Panc1 (cell line): Measurements from ENCODE around the gene PRUNE2. TPM values are rescaled to one million over a fixed set of nuclear protein-coding genes. Genes with fewer than 3 reads are reported as not detected.

ENCODE experiments used
- ATAC-seq: fragments of 200-7000 bp; cut with Tn5 transposase; 2 replicates; pipeline ENCODE4 v1.9.1; 2020; ENCODE audit warnings: mild to moderate bottlenecking, moderate library complexity
- BruUV-seq: library from RNA; stranded (reverse); fragments of 400-500 nt; replicated peaks from 2 replicates; lab custom pipeline; 2021; lab: Mats Ljungman, UMichigan
- CTCF ChIA-PET: fragments of 300-600 bp; sonication (Branson Sonifier 250); formaldehyde crosslinking; loops from one replicate; lab custom pipeline; 2022; ENCODE audit warnings: antibody characterized with exemption; lab: Charles Lee
- POLR2A ChIA-PET: fragments of 300-600 bp; sonication (Branson Sonifier 250); formaldehyde crosslinking; loops from one replicate; lab custom pipeline; 2022; ENCODE audit warnings: antibody characterized with exemption; lab: Charles Lee
- DNase-seq: peaks from one replicate; pipeline ENCODE4 v3.0.0-alpha.2; 2010; ENCODE audit warnings: low read depth, low spot score
- H3K27ac ChIP-seq: 2 replicates; pipeline ENCODE4 v1.5.1; 2011; ENCODE audit warnings: mild to moderate bottlenecking, low read length, inconsistent platforms
- H3K27me3 ChIP-seq: fragments of 200-500 bp; sonication (Bioruptor generic); 2 replicates; pipeline ENCODE4 v1.6.0; 2014; ENCODE audit warnings: low read length, inconsistent platforms; ENCODE audit not compliant: control insufficient read depth, insufficient read depth
- H3K36me3 ChIP-seq: fragments of 200-500 bp; sonication (Bioruptor generic); 2 replicates; pipeline ENCODE4 v1.5.1; 2014; ENCODE audit warnings: inconsistent platforms, mild to moderate bottlenecking, low read length, moderate library complexity; ENCODE audit not compliant: control insufficient read depth, insufficient read depth
- H3K4me1 ChIP-seq: 2 replicates; pipeline ENCODE4 v1.5.1; 2011; ENCODE audit warnings: inconsistent platforms, mild to moderate bottlenecking, low read length, moderate library complexity; ENCODE audit not compliant: control insufficient read depth, insufficient read depth
- H3K4me3 ChIP-seq, 2 experiments: 2 replicates each; pipeline ENCODE4 v1.5.1; 2011 to 2012; ENCODE audit warnings: low read depth in 2 of 2, low read length in 2 of 2, mild to moderate bottlenecking in 2 of 2, inconsistent platforms in 1 of 2, moderate library complexity in 1 of 2
- H3K9me3 ChIP-seq: fragments of 200-500 bp; sonication (Bioruptor generic); 2 replicates; pipeline ENCODE4 v1.5.1; 2014; ENCODE audit warnings: low read depth, mild to moderate bottlenecking, inconsistent platforms, low read length, moderate library complexity; ENCODE audit not compliant: control insufficient read depth, insufficient read depth
- CTCF ChIP-seq: fragments of 450-650 bp; IDR thresholded peaks from 2 replicates; pipeline ENCODE4 v1.5.1; 2017; ENCODE audit warnings: mild to moderate bottlenecking
- POLR2AphosphoS5 ChIP-seq: IDR thresholded peaks from 2 replicates; pipeline ENCODE4 v1.6.1; 2012; ENCODE audit warnings: mild to moderate bottlenecking, low read depth, low read length, moderate library complexity
- SIN3A ChIP-seq: IDR thresholded peaks from 2 replicates; pipeline ENCODE4 v1.6.1; 2012; ENCODE audit warnings: low read depth, mild to moderate bottlenecking, low read length, moderate library complexity, borderline replicate concordance; ENCODE audit not compliant: insufficient read depth
- TCF7L2 ChIP-seq: IDR thresholded peaks from 2 replicates; pipeline ENCODE4 v1.6.1; 2011; ENCODE audit warnings: mild to moderate bottlenecking, low read depth, low read length, inconsistent platforms
- in situ Hi-C: cut with HindIII; loops from 2 replicates; pipeline ENCODE4 v1.10.0; 2016; ENCODE audit warnings: low sequenced_read_pairs, low pct_unique_long_range_greater_than_20kb
- intact Hi-C: fragments of 100-400 bp; cut with micrococcal nuclease; formaldehyde crosslinking; loops from one replicate; pipeline ENCODE4 v1.10.0; 2022; ENCODE audit not compliant: unreplicated experiment
- total RNA-seq: library from RNA; stranded (reverse); gene quantifications from one replicate; pipeline ENCODE4 v1.2.1, GENCODE V29; 2021; ENCODE audit not compliant: unreplicated experiment
- TF ChIP-seq, protein P1 (sequence below), 2 experiments: IDR thresholded peaks; 2 replicates each; pipeline ENCODE4 v1.6.1; 2011 to 2012; ENCODE audit warnings: low read depth in 2 of 2, control low read depth in 1 of 2, low read length in 1 of 2, mild to moderate bottlenecking in 1 of 2, moderate library complexity in 1 of 2; ENCODE audit not compliant: insufficient read depth in 1 of 2

Gene PRUNE2
- total RNA-seq, 1 experiment from 2014 or later, result 0.18 TPM

GRCh38 chr9:76820431-76820830 is 85.5 kb downstream of the PRUNE2 start:
- no peak for TF ChIP-seq CTCF
- no peak for TF ChIP-seq POLR2AphosphoS5
- TF ChIP-seq TCF7L2, result no peak
- TF ChIP-seq SIN3A, result no peak
- TF ChIP-seq, protein P1, sequence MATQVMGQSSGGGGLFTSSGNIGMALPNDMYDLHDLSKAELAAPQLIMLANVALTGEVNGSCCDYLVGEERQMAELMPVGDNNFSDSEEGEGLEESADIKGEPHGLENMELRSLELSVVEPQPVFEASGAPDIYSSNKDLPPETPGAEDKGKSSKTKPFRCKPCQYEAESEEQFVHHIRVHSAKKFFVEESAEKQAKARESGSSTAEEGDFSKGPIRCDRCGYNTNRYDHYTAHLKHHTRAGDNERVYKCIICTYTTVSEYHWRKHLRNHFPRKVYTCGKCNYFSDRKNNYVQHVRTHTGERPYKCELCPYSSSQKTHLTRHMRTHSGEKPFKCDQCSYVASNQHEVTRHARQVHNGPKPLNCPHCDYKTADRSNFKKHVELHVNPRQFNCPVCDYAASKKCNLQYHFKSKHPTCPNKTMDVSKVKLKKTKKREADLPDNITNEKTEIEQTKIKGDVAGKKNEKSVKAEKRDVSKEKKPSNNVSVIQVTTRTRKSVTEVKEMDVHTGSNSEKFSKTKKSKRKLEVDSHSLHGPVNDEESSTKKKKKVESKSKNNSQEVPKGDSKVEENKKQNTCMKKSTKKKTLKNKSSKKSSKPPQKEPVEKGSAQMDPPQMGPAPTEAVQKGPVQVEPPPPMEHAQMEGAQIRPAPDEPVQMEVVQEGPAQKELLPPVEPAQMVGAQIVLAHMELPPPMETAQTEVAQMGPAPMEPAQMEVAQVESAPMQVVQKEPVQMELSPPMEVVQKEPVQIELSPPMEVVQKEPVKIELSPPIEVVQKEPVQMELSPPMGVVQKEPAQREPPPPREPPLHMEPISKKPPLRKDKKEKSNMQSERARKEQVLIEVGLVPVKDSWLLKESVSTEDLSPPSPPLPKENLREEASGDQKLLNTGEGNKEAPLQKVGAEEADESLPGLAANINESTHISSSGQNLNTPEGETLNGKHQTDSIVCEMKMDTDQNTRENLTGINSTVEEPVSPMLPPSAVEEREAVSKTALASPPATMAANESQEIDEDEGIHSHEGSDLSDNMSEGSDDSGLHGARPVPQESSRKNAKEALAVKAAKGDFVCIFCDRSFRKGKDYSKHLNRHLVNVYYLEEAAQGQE (IDR thresholded peaks at IDR 0.05; ENCODE audit: insufficient read depth in 1 of 2, low read depth in 2 of 2, low read length in 1 of 2), result no peak
- no peaks in the 10 kb centered on the region for H3K36me3 ChIP-seq
- ATAC-seq (no peak), DNase-seq (no peak)
- H3K4me1 ChIP-seq, result peaks cover 3% of the 10 kb centered on the region; the same call in 1 of the 2 replicates
- BruUV-seq, result no TSS peak
- POLR2A ChIA-PET, result no interaction called here
- in situ Hi-C loops (no loop called here), intact Hi-C loops (no loop called here)
- no peak overlapping the region for H3K4me3 ChIP-seq
- no peaks in the 10 kb centered on the region; the same call in 1 of the 2 replicates for H3K9me3 ChIP-seq
- H3K27ac ChIP-seq, result no peak overlapping the region
- no peaks in the 10 kb centered on the region for H3K27me3 ChIP-seq
- CTCF ChIA-PET, result no interaction called here

DNA sequence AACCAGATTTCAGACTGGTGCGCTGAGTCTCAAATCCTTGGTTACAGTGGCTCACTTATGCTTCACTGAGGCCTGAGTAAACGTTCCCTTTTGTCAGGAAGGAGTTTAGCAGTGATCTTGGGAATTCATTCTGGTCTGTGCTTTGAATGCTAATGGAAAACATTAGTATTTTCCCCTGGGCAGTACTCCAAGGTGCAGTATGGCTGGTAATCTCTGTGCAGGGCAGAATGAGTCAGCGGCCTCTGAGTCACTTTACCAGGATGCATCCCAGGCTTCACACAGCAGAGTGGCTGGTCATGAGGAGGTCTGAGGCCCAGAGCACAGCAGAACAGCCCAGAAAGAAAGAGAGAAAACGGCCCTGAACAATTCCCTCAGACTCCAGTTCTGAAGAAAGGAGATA is 87.6 kb downstream of the PRUNE2 start:
- DNase-seq, result peak; percentile 82
- H3K4me1 ChIP-seq, result peaks cover 3% of the 10 kb centered on the region; the same call in 1 of the 2 replicates
- H3K36me3 ChIP-seq, result no peaks in the 10 kb centered on the region
- H3K27ac ChIP-seq, result peak overlapping the region; percentile 72
- H3K9me3 ChIP-seq, result no peaks in the 10 kb centered on the region; the same call in 1 of the 2 replicates
- BruUV-seq, result no TSS peak
- peak; percentile 100 for ATAC-seq
- in situ Hi-C loops, result no loop called here
- no peak overlapping the region for H3K4me3 ChIP-seq
- intact Hi-C loops, result loop anchor here (5.0 to 10.0 kb wide), 2 partner anchors 49 to 87 kb away; partner anchors contain the start of gene PRUNE2
- no peak for TF ChIP-seq SIN3A
- TF ChIP-seq TCF7L2, result no peak
- TF ChIP-seq, protein P1 (IDR thresholded peaks at IDR 0.05; ENCODE audit: insufficient read depth in 1 of 2, low read depth in 2 of 2, low read length in 1 of 2), result no peak
- no peak for TF ChIP-seq POLR2AphosphoS5
- no peak for TF ChIP-seq CTCF
- ChIA-PET POLR2A (no interaction called here), CTCF (no interaction called here)
- no peaks in the 10 kb centered on the region for H3K27me3 ChIP-seq
